AG09309 (cell line): ENCODE measurements around the gene LY6G6F.

Source experiments
- DNase-seq: peaks from one replicate; pipeline ENCODE4 v3.0.0-alpha.2; 2010; ENCODE audit warnings: low read depth
- H3K4me3 ChIP-seq: 2 replicates; pipeline ENCODE4 v1.5.1; 2011; ENCODE audit warnings: mild to moderate bottlenecking, low read depth, low read length, moderate library complexity; ENCODE audit not compliant: control insufficient read depth
- TF ChIP-seq, protein P1 (sequence below): IDR thresholded peaks from 2 replicates; pipeline ENCODE4 v1.5.1; 2011; ENCODE audit warnings: mild to moderate bottlenecking, low read depth, low read length, inconsistent platforms; ENCODE audit not compliant: insufficient read depth, control insufficient read depth; ENCODE audit errors: missing control alignments

LY6G6F gene, protein sequence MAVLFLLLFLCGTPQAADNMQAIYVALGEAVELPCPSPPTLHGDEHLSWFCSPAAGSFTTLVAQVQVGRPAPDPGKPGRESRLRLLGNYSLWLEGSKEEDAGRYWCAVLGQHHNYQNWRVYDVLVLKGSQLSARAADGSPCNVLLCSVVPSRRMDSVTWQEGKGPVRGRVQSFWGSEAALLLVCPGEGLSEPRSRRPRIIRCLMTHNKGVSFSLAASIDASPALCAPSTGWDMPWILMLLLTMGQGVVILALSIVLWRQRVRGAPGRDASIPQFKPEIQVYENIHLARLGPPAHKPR

DNA sequence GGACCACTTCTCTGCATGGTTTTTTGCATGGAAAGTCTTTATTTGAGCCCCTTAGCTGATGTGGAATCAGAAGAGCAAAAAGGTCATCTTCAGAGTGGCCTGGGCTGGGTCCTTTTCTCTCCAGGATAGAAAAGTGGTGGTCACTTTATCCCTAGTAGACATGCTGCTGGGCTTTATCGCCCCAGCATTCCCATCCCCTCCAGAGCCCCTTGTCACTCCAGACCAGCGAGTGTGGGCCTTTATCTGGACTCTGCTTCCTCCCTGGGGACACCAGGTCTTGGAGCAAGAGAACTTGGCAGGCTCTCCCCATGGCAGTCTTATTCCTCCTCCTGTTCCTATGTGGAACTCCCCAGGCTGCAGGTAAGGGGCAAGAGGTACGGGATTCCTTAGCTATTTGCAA is at the start of gene LY6G6F:
LY6G6F (plus strand) TSS at position 268 of the 400 bp plus-strand sequence; CDS start at position 309, 41 bp downstream.
- TF ChIP-seq, protein P1, sequence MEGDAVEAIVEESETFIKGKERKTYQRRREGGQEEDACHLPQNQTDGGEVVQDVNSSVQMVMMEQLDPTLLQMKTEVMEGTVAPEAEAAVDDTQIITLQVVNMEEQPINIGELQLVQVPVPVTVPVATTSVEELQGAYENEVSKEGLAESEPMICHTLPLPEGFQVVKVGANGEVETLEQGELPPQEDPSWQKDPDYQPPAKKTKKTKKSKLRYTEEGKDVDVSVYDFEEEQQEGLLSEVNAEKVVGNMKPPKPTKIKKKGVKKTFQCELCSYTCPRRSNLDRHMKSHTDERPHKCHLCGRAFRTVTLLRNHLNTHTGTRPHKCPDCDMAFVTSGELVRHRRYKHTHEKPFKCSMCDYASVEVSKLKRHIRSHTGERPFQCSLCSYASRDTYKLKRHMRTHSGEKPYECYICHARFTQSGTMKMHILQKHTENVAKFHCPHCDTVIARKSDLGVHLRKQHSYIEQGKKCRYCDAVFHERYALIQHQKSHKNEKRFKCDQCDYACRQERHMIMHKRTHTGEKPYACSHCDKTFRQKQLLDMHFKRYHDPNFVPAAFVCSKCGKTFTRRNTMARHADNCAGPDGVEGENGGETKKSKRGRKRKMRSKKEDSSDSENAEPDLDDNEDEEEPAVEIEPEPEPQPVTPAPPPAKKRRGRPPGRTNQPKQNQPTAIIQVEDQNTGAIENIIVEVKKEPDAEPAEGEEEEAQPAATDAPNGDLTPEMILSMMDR = no peak
- H3K4me3 ChIP-seq = no peak within 1 kb of the TSS

DNA sequence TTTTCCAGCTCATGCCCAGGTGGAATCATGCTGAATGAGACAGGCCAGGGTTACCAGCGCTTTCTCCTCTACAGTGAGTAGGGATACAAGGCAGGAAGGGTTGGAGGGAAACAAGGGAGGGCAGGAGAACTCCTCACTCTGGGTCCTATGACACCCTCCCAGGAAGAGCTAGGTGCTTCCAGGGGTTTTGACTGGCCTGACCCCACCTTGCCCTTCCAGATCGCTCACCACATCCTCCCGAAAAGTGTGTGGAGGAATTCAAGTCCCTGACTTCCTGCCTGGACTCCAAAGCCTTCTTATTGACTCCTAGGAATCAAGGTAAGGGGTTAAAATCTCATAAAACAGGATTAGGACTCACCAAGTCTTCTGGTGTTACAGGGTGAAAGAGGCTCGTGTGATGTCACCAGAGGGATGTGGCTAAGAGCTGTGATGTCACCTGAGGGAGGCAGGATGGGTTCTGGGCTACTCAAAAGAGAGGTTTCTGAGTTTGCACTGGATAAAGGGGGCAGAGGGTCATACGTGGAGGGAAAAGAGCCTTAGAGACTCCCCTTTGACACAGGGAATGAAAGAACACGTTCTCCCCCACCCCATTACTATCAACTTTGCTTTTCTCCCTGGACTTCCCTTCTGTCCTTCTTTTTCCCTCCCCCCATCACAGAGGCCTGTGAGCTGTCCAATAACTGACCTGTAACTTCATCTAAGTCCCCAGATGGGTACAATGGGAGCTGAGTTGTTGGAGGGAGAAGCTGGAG is 49.1 kb upstream of the LY6G6F start:
- no peak for DNase-seq
- TF ChIP-seq, protein P1 = no peak
- H3K4me3 ChIP-seq = no peak overlapping the region

More for the DNA sequence above, at the start of gene LY6G6F:
- no peak for DNase-seq

DNA sequence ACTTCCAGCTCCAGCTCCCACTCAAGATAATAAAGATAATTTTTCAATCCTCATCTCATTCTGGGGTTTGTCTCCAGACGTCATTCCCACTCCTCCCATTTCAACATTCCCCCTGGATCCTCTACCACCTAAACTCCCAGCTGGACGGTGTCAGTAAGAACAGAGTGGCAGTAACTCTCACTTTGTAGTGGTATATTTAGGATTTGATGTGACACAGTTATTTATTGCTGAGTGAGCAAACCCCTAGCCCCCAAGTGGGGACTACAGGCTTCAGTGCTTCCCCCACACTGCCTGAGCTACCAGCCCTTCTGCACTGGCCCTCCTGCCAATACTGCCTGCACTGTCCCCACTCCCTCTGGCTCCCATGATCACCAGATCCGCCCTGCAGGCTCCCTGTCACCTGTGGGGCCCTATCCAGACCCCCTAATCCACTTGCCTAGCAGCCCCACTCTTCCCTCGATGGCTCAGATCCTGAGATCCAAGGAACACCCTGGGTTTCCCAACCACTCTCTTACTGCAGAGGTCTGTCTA is 48.4 kb upstream of the LY6G6F start:
- TF ChIP-seq, protein P1 = no peak
- no peak overlapping the region for H3K4me3 ChIP-seq
- no peak for DNase-seq

DNA sequence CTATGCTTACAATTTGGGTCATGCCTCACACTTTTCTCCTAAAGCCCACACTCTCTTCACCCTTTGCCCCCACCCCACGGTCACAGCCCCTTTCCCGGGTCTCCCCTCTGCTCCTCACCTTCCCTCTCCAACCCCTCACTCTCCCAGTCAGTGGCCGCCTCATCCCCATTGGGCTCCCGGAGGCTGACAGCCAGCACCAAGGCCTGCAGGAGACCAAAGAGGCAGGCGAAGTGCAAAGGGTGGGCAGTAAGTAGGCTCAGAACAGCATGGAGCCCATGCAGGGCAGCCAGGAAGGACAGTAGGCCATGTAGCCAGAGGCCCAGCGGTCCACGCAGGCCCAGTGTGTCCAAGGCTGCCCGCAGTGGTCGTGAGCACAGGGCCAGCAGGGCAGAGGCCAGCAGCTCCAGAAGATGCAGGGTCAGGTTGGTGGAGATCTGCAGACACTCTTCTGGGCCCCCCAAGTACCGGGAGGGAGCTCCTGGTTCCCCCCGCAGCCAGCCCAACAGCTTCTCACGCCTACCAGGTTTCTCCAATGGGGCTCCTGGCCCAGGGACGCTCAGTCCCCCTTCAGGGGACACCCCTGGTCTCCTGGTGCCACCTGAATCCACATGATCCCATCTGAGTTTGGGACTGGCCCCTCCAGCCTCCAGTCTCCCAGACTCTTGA is 47.5 kb upstream of the LY6G6F start:
- TF ChIP-seq, protein P1 = no peak
- DNase-seq = no peak
- H3K4me3 ChIP-seq = peak overlapping the region; percentile 76

DNA sequence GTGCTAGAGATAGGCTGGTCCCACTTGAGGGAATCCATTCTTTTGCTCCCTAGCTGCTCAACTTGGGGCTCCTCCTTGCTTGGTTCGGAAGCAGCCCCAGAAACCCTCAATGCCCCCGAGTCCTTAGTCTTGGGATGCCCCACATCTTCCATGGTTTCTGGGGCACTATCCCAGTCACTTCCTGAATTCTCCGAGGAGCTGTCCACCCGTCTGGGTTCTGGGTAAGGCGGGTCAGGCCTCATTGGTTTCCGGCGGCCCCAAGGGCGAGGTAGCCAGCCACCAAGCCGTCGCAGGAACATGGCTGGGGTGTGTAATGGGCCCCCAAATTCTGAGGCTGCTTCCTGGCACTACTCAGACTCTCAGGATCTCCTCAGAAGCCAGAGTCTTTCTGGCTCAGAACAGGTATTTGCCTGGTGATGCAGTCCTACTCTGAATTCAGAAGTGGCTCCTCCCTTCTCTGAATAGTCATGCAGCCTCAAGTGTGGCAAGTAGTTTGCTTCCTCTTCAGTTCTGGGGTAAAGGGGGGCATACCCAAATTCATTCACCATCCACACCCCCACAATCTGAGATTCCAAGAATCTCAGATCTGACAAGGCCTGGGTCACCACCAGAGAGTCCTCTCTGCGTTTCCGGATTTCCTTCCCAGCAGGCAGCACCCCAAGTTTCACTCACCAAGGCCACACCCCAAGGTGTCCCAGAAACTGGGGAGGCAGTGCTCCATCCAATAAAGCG is 46.9 kb upstream of the LY6G6F start:
- H3K4me3 ChIP-seq = peak overlapping the region; percentile 76
- TF ChIP-seq, protein P1 = no peak
- DNase-seq = no peak

DNA sequence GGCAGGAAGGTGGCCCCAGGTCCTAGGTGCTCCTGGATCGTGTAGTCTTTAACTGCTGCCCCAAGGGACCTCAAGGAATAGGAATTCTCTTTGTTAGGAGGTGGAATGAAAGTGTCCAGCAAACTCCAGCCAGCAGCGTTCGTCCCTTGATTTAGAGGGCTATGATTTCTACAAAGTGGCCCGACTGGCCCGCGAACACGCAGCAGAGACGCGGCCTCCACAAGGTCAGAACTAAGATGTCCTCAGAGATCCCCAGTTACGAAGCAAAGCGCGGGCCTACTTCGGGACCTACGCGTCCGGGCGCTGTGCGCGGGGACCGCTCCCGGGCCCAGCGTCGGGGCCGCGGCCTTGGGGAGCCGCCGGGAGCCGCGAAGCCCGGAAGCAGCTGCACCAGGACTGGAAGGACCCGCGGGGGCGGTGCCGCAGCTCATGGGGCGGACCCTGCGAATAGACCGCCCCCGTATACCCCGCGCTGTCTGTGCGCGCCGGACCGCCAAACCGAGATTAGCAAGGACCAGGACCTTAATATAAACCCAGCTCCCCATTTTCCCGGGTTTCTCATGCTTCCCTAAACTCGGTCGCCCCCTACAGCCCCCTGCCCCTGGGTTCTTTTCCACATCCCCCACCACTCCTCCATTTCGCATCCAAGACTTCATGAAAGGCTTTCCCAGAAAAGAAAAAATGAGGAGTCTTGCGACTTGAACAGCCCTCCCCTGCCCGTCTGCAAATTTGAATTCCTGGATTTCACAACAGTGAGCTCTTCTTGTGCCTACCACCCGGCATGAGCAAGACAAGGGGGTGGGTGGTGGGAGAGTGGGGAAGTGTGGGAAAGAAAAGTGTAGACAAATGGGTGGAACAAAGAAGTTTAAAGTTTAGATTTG is 46.0 kb upstream of the LY6G6F start, which contains the start of gene C6orf47:
C6orf47 (minus strand) TSS at position 398 of the 881 bp plus-strand sequence. CDS start 831 bp downstream, outside the sequence.
- TF ChIP-seq, protein P1 = no peak
- peak within 1 kb of the TSS; percentile 76 for H3K4me3 ChIP-seq
- no peak for DNase-seq
